GM19025 (cell line): ENCODE data around the gene STK10.
A peak's percentile ranks its signal among the peaks of the same experiment; 100 is the strongest.

ENCODE experiments used
- ATAC-seq: cut with Tn5 transposase; IDR thresholded peaks from one replicate; pipeline ENCODE4 v1.9.1; 2021; ENCODE audit warnings: mild to moderate bottlenecking, low read depth, moderate library complexity; ENCODE audit not compliant: unreplicated experiment

Gene STK10

DNA sequence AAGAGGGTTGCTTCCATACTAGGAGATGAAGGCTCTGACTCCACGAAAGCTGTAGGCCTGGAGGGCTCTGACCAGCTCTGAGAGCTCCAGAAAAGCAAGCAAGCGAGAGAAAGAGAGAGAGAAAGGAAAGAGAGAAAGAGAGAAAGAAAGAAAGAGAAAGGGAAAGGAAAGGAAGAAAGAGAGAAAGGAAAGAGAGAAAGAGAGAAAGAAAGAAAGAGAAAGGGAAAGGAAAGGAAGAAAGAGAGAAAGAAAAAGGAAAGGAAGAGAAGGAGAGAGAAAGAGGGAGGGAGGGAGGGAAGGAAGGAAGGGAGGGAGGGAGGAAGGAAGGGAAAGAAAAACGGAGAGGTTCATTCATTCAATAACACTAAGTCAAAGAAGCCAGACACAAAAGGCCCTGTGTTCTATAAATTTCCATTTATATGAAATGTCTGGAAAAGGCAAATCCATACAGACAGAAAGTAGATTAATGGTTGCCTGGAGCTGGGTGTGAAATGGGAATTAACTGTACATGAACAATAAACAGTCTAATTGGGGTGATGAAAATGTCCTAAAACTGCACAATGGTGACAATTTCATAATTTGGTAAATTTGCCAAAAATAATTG lies 1.8 kb upstream of the STK10 start:
- no peak for ATAC-seq

DNA sequence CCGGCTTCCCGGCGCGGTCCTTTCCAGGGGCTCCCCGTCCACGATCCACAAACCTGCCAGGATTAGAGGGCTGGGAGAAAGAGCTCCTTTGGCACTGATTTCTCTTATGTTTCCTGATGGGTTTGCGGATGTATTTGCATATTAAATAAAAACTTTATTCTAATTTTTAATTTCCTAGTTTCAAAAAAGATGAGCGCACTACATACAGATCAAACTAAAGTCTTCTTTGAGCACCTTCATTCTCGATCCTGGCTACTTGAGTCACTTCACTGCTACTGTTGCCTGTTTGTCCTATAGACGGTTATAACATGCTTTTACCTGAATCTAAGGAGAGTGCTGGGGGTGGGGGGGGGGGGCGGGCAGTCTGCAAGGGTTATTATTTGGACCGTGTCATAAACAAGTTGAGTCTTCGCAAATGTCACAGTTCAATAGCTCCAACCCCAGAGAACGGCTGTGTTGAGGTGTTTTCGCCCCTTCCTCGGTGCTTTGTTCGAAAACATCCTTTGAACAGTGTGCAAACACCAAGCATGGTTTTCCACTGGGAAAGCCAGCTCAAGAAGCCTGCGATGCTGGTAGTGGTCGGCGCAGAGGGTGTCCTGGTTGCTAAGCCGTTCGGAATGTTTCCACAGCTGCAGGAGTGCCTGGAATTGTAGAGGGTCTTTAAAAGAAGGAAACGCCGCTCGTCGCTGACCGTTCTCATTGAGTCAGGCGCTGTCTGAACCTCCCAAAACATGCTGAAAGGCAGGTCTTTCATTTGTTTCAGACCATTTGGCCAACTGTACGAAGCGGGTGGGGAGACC lies 1.1 kb upstream of the STK10 start:
- no peak for ATAC-seq

DNA sequence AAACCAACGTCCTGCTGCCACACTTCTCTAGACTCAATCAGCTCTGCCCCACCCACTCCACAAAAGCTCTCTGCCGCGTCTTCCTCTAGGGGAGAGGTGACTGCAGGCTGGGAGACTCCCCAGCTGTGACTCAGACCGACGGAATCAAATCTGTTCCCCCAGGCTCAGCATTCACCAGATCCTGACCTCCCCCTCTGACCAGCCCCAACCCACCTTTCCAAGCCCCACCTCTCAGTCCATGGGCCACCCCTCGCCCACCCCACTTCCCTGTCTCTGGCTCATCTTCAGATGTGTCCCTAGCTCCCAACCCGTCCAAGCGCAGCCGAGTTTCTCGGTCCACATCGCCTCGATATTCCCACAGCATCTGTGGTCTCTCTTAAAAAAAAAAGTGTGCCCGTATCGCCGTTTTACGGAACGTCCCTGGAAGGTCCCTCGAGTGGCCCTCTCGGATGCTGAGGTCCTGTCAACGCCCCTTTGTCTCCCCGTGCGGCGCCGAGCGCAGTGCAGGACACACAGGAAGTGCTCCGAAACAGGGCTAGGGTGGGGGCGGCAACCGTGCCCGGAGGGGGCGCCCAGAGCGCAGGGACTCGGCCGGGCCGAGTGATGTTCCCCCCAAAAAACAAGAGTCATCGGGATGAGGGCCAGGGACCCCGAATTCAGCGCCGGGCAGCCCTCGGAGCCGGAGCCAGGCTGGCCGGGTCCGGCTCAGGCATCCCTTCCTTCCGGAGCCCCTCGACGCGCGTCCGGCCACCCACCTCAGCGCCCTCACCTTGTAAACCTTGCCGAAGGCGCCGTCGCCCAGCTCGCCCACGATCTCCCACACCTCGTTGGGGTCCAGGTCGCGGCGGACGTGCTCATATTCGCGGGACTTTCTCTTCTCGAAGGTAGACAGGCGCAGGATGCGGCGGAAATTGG lies 649 bp downstream of the STK10 start:
- ATAC-seq = peak; percentile 16

DNA sequence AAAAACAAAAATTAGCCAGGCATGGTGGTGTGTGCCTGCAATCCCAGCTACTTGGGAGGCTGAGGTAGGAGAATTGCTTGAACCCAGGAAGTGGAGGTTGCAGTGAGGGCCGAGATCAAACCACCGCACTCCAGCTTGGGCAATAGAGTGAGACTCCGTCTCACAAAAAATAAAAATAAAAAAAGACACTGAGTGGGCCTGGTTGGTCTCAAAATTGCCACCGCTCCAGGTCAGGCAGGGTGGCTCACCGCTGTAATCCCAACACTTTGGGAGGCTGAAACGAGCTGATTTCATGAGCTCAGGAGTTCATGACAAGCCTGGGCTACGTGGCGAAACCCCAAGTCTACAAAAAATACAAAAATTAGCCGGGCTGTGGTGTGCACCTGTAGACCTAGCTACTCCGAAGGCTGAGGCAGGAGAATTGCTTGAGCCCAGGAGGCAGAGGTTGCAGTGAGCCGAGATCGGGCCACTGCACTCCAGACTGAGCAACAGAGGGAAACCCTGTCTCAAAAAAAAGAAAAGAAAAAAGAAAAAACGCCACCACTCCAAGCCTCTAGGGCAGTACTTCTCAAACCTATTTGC lies 1.8 kb downstream of the STK10 start:
- no peak for ATAC-seq

DNA sequence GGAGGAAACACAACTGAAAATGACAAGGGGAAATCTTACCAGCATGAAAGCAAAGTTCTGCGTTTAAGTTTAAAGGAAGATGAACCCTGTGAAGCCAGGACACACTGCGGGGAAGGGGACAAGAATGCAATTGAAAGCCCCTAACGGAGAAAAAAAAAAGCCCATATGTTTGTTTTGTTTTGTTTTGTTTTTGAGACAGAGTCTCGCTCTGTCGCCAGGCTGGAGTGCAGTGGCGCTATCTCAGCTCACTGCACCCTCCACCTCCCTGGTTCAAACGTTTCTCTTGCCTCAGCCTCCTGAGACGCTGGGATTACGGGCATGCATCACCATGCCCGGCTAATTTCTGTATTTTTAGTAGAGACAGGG lies 2.9 kb downstream of the STK10 start:
- ATAC-seq = no peak

DNA sequence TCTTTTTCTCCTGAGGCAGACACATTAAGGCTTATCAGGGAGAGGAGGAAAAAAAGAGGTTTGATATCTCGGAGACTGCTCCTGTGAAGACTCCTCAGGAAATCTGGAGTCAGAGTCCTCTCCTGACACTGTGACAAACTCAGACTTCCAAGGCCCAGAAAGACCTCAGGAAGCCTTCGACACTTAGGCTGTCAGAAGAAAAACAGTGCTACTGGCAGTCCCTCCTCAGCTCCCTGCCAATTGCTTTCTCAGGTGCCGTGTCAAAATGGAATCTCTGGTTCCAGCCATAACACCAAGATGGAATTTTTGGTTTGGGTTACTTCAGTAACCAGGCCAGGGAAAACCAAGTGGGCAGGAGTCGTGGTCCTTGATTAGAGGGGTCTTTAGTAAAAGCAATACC lies 4.1 kb downstream of the STK10 start:
- no peak for ATAC-seq

DNA sequence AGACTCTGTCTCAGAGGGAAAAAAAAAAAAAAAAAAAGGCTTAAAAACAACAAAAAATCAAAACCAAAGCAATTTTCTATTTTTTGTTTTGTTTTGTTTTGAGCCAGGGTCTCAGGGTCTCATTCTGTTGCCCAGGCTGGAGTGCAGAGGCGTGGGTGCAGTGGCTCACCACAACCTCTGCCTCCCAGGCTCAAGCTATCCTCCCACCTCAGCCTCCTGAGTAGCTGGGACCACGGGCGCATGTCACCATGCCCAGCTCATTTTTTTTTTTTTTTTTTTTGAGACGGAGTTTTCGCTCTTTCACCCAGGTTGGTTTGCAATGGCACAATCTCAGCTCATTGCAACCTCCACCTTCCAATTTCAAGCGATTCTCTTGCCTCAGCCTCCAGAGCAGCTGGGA lies 5.7 kb downstream of the STK10 start:
- no peak for ATAC-seq

DNA sequence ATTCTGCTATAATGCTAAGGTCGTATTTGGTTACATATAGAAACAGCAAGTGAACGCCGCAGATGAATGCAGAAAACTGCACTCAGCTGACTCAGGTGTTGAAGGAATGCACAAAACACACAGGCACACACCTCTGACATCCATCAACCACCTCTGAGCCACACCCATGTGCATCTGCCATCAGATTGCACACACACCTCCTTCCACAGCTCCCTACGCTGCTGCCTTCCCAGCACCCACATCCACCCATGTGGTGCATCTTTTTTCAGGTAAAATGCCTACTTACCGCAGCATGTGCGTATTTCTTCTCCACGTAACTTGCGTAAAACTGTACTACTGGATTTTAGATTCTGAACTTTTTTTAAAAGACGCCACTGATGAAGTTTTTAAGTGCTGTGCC lies 7.1 kb downstream of the STK10 start:
- ATAC-seq = no peak

DNA sequence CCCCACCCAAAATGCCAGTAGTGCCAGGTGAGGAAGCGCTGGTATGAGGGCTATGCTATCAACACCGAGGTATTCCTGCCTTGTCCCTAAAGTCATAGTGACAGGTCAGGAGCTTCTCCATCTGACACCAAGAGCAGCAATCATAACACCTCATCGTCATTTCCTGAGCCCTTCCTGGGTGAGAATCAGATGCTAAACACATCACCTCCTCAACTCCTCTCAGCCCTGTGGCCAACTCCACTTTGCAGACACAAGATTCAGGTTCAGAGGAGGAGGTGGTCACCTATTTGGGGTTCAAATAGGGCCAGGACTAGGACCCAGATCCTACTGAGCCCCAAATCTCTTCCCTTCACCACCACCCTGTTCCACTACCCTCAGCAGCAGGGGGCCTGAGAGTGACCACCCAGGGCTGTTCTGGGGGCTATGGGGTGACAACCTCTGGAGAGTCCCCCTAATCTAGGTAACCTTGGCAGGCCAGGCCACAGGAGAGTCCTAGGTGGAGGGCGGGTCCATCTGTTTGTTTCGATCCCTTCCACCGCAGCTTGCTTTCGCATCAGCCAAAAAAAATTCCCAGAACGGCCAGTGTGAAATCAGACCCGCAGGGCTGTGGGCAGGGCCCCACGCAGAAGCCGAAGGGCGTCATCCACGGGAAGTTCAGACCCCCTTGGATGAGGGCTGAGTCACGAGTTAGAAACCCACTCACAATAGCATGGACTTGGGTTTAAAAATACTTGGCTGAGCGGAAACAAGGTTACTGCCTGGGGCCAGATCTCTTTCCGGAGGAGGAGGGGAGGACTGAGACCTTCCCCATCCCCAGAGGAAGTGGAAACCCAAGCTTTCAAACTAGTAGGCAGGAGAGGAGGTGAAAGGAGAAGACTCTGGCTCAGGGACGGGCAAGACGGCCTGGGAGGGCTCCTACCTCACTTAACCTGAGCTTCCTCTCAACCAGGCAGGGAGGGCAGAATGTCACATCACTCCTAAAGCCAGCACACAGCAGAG lies 8.7 kb downstream of the STK10 start:
- ATAC-seq = peak; percentile 34

DNA sequence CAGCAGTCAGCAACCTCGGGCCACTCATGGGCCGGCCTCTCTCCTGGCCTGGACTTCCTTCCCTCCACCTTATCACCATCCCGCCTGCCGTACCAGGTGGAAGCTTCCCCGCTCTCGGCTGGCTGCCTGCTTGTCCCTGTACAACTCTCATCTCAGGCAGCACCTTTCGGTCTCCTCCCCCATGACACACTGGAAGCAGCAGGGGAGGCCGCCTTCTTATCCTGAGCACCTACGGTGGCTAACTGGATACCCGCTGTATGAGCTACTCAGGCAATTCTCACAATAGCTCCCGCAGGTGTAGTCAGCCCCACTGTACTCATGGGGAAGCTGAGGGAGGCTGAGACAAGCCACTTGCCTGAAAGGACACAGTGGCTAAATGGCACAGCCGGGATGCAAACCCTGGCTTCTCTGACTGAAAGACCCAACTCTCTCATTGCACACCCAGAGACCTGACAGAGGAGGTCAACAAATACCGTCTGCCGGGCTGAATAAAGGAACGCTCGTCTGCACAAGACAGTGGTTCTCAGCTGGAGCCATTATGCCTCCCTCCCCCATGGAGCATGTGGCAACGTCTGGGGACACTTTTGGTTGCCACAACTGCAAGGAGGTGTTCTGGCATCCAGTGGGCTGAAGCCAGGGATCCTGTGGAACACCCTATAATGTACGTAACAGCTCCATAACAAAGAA lies 9.6 kb downstream of the STK10 start:
- no peak for ATAC-seq

DNA sequence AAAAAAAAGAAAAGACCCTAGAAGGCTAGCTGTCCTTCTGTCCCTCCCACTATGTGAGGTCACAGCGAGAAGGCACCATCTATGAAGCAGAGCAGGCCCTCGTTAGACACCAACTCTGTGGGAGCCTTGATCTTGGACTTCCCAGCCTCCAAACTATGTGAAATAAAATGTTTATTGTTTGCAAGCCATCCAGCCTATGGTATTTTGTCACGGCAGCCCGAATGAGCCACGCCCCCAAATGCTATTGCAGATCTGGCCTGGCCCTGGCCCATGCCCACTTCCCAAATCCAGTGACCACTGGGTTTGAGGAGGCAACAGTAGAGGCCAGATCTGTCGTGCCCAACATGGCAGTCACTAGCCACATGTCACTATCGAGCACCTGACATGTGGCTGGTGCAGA lies 10.8 kb downstream of the STK10 start:
- ATAC-seq = no peak

DNA sequence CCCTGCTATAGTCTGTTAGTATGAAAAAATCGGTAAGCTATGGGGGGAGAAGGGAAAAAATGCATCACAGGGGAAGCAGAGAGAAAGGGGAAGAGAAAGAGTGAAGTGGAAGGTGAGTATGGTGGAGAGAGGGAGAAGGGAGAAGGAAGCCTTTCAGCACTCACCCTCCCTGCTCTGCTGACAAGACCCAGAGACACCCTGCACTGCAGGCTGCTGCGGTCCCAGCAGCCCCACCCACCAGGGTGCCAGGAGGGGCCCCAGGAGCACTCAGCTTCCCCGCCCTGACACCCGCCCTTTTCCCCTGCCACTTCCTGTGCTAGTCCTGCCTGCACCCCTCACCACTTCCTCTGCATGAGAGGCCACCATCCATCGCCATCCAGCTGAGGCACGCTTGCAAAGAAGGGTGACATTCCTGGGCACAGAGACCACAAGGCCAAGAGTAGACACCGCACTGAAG lies 12.7 kb downstream of the STK10 start:
- peak; percentile 50 for ATAC-seq

DNA sequence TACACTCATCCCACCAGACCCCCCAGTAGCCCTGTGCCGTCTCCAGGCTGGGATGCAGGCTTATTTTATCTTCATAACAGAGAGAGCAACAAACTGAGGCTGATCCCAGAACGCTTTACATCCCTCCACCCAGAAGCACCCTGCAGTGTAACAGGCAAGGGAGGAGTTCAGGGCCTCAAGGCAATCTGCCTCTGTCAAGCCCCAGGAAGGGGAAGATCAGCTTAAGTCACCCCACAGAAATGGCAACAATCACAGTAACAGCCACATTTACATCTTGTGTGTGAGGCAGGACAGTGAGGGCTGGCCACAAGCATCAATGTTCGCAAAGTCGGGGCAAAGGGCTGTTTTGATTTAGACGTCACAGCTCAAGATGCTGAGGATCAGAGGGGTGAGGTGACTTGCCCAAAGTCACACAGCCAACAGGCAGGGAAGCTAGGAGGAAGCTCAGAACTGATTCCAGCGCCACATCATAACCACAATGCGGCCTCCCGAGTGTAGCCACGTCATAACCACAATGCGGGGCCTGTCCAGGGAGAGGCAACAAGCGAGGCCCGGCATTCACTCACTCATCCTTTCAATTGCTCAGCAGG lies 14.4 kb downstream of the STK10 start:
- no peak for ATAC-seq

DNA sequence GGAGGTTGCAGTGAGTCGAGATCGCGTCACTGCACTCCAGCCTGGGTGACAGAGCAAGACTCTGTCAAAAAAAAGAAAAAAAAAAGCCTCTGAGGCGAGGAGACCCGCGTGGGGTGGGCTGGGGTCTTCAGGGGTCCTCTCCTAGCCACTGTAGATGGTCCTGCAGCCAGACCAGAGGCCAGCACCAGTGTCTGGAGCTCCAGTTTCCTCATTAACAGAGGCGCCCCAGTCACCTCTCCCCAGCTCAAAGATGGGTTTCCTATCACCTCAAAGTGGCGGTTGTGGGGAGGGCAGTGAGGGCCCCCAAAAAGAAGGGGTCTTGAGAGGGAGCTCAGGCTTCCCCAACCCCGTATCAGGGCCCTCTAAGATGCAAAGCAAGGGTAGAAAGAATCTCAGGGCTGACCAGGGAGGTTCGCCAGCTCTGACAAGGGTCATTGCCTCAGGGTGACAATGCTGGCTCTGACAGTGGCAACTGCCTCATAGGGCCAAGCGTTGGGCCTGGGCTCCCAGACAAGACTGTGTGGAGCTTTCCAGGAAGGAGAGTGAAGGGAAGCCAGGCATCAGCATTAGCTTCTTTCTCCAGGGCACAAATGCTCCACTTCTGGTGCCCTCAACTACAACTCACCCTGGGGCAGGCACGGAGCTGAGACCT lies 15.0 kb downstream of the STK10 start:
- ATAC-seq = no peak

DNA sequence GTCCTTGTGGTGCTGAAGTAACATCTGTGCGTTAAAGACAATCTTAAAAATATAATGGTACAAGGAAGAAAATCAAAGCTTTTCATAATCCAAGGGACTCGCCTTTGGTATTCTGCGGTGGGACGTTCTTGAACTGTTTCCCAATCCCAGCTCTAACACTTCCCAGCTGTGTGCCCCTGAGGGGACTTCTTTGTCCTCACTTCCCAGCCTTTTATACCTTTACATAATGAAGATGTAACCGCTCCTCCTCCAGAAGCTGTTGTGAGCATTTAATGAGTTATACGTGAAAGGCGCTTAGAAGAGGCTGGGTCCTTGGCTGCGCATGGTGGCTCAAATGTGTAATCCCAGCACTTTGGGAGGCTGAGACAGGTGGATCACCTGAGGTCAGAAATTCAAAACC lies 16.9 kb downstream of the STK10 start:
- ATAC-seq = no peak

DNA sequence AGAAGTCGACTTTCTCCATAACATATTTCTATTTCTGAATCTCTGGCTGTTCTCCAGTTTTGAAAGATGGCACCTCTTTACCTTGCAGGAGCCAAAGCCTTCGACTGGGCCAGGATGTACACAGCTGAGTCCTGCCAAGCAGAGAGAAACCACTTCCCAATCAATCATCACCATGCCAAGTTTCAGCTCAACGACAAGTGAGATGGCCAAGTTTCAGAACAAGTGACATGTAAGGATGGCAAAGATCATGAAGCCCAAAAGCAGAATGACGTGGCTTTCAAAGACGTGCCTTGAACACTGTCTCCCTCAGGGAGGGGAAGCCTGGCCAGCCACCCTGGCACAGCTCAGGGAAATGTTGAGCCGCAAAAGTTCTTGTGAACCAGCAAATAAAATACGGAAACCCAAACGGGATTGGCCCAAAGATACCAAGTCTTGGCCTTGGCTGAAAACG lies 17.7 kb downstream of the STK10 start:
- no peak for ATAC-seq

DNA sequence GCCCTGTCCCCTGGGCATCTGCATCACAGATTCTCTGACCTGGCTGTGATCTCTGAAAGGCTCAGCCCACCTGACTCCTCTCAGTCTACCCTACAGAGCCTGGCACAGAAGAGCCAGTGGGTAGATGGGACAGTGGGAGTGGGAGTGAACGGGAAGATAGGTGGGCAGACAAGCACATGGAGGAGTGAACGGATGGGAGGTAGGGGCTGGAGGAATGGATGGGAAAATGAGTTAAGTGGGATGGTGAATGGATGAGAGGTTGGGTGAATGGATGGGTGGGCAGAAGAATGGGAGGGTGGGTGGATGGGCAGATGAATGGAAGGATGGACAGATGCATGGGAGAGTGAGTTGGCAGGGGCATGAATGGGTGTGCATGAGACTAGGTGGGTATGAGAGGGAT lies 18.8 kb downstream of the STK10 start:
- ATAC-seq = no peak

DNA sequence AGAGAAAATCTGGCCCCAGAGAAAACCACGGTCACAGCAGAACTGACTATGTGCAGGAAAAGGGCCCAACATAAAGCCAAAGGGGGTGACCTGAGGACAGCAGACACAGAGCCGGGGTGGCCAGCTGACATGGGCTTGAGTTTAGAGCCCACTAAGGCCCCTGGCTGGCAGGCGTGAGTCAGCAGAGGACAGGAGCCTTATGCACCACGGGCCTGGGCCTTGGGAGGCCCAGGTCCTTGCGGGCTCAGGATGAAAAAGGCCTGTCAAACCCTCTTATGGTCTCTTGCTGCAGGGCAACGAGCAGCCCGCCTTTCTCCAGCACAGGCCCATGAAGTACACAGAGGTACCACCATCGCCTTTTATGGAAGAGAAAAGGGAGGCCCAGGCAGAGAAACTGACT lies 19.7 kb downstream of the STK10 start:
- ATAC-seq = no peak
